ENCODE measurements around the gene AGGF1.
"Not testable (repeated sequence)": the region's sequence is repeated elsewhere in the genome, so short reads cannot be mapped to it uniquely, and the experiment has no call there.

AGGF1 gene

DNA sequence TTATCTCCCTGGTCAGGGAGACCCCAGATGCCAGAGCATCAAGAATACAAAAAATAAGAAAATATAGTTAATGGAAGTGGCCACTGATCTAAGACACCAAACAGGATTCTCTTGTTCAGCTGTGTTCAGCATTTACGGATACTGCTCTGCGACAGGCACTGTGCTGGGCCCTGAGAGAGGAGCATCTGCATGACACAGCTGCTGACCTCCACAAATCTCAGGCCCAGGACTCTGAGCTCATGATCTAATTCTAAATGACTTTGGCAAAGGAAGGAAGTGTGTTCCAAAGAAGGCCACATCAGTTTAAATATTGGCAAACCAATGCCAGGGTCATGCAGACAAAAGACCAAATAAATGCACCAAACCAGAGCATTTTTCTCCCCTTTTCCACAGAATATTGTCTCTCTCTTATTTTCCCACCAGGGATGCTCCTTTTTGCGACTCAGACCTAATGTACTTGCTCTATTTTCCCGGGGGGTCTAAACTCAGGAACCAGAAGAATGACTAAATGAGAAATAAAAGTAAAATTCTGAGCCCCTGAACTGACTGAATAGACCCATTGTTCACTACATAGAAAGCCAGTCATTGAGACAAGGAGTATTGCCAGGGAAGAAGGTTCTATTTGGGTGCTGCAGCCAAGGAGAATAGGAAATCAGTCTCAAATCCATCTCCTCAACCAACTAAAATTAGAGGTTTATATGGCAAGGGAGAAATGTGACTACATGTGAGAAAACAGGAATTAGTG is 1.4 kb upstream of the AGGF1 start:
- DNase-seq = no peak

DNA sequence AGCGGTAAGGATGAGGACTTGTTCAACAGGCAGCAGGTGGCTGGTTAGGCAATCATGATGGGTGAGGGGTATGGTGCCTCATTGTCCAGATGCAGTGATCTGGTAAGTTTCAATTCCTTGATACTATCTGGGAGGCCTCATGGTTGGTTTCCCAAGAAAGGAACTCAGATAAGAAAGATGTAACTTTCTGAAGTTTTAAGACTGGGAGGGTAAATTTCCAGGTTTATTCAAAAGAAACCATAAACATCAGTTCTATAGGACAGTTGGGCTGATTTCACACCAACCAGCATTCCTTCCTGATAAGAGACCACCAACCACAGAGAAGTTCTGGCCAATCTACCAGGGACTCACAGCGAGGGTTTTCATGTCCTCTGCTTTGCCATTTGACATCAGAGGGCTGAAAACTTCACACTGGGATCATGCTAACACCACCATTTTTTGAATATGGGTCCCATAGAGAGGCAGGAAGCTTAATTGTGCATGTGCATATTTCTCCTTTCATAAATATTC is 773 bp upstream of the AGGF1 start:
- no peak for DNase-seq

DNA sequence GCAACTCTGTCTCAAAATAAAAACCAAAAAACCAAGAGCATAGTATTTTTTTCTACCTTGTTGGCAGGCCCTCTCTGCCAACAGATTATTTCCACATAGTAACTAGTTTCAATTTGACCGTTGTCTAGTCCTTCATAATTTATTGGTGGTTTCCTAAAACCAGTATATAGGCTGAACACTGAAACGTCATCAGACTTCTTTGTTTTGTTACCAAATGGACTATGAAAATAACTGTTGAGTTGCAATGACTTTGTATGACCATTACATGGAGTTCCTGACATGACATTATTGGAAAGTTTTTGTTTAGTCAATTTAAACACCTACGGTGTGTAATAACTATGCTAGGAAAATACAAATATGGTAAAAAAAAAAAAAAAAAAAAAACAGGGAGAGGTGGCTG is 1.7 kb downstream of the AGGF1 start:
- no peak for DNase-seq

DNA sequence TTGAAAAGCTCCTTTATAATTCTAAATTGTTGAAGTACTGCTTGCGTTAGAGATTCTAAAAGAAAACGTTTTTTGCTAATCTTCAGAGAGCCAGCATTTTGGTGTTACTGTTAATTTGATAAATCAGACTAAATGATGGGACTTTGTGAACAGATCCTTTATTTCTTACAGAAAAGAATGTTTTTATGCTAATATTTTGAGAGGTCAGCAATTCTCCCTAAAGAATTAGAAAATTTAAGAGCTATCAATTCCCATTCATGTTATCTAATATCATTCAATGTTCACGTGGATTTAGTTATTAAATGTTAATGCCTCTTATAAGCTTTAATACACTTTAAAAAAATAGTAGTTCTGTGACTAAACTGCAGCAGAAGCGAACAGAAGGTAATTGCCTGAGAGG is 2.4 kb downstream of the AGGF1 start:
- DNase-seq = no peak

DNA sequence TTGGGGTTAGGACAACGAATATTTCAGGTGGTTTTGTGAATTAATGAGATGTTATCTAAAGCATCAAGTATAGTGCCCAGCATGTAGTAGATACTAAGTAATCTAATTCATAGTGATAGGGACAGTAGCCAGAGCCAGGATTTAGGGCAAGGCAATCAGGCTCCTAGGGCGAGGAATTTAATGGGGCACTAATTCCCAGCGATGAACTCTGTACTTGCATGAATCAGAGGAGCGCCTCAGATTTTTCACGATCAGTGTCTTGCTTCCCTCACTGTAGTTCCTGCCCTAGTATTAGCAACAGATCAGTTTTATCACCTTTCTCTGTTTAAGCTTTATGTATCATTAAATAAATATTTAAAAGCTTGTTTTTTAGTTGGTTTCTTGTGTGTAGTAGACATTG is 3.1 kb downstream of the AGGF1 start:
- no peak for DNase-seq

DNA sequence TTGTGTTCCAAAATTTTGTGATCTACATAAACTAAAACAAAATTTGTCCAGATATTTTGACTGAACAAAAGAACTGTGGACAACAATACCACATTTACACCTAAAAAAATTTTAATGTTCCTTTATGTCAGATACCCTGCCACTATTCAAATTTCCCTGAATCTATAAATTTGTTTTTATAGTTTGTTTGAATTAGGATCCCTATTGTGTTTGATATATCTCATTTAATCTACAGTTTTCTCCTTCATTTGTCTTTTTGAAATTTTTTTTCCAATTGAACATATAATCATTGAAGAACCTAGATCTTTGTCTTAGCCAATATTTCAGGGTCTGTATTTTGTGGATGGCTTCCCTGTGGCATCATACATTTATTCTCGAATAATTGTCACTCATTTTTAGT is 5.7 kb downstream of the AGGF1 start:
- DNase-seq = no peak

DNA sequence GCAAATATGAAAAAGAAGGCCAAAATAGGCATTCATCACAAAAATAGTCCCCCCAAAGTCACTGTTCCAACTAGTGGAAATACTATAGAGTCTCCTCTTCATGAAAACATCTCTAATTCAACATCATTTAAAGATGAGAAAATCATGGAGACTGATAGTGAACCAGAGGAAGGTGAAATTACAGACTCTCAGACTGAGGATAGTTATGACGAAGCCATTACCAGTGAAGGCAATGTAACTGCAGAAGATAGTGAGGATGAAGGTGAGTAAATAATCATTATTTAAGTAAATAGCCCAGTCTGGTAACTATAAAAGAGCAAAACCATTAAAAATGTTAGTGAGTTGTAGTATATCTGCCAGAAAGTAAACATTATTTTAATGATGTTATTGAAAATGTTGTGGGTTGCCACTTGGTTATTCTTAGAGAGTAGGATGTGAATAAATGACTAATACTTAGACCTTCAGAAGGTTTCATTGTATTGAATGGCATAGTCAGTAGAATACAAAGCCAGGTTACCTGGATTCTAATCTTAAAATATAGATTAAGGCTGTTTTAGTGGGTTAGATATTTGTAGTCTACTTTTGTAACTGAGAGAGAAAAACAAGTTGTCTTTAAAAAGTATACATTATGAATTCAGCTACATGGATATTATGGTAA is 16.3 kb downstream of the AGGF1 start:
- no peak for DNase-seq

DNA sequence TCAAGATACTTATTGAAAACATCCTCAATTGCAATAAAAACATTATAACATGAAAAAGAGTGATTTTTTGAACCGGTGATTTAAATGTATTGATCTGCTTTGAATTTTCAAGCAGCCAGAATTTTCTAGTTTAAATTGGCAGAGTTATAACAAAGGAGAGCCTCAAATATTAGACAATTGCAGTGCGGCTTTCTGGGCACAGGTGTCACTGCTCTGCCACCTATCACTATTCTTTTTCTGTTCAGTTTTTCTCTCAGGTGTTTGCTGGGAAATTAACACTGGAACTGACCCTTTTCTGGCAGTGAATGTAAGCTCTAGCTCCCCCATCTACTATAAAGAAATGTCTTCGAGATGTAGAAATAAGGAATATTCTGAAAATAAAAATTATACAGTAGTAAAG is 33.8 kb downstream of the AGGF1 start:
- DNase-seq = no peak

DNA sequence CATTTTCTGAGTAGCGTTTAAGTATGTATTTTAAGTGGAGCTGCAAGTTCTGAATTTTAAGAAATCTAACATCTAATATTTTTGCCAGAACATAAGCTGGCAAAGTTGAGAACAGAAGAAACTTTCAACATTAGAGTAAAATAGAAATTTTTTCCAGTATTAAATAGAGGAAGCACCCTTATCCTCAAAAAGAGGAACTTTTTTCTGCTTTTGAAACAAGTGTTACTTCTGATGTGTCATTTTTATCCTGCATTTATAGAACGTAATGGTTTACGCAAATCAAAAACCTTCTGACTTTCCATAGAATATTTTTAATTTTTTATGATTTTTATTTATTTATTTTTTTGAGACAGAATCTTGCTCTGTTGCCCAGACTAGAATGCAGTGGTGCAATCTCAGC is 35.1 kb downstream of the AGGF1 start:
- no peak for DNase-seq

DNA sequence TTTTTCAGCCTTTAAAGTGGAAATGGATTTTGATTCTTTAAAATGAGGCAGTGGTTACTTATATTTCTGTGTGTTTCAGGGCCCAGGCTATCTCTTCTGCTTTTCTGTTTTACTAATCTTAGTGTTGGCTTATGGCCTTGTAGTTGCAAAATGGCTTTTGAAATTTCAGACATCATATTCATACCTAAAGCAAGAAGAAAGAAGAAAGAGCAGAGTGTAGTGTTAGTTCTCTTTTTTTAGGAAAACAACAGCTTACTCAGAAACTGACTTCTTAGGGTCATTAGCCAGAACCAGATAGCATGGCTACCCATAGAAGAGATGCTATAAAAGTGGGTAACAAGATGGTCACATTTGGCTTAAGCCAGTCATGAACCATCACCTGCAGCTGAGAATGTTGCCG is 36.0 kb downstream of the AGGF1 start:
- no peak for DNase-seq

DNA sequence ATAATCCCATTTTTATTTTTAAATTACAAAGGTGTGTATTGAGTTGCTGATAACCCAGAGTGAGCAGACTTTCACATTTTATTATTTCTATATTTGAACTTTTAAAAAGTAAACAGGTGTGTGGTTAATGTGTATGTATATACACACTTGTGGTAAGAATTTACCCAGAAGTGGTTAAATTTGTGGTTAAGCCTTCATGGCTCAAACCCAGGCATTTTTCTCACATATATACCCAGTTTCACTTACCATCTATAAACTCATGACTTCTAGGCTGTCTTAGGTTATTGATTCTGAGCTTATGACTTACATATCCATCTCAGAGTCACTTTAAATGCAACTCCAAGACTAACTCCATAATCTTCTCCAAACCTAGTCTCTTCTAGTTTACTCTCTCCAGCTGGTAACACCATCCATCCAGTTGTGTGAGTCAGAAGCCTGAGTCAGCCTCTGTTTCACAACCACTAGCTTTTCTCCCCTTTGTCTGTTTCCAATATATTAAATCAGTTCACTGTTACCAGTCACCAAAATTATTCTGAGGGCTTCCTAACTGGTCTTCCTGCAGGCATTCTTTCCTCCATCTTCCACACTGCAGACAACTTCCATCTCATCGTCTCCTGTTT is 36.7 kb downstream of the AGGF1 start:
- DNase-seq = no peak

DNA sequence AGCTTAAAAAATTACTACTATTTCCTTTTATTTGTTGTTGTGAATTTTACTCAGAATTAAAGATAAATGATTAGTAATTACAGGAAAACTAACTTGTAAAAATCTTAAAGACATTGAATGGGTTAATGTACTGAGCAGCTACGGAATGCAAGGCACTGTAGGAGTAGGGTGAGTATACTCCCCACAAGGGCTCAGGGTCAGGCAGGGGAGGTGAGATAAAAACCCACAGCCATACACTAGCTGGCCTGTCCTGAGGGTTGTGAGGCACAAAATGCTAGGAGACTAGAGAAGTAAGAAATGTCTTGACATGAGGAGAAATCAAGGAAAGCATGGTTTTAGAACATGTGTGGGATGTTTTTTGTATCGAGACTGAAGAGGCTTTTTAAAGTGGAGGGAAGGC is 43.5 kb downstream of the AGGF1 start:
- DNase-seq = no peak

DNA sequence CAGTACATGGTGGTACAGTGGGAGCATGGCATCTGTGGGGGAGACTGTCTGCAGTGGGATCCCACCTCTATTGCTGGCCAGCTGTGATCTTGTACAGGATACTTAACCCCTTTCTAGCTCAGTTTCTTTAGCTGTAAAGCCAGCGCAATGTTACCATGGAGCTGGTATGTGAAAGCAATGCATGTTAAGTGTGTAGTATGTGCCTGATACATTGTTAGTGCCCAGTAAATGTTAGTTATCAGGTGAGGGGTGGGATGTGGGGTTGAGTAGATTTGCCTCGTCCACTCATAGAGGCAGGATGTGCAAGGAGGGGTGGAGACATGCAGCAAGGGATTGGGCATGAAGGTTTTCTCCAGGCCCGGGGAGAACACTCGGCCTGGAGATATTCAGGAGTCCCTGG is 44.5 kb downstream of the AGGF1 start:
- DNase-seq = no peak

DNA sequence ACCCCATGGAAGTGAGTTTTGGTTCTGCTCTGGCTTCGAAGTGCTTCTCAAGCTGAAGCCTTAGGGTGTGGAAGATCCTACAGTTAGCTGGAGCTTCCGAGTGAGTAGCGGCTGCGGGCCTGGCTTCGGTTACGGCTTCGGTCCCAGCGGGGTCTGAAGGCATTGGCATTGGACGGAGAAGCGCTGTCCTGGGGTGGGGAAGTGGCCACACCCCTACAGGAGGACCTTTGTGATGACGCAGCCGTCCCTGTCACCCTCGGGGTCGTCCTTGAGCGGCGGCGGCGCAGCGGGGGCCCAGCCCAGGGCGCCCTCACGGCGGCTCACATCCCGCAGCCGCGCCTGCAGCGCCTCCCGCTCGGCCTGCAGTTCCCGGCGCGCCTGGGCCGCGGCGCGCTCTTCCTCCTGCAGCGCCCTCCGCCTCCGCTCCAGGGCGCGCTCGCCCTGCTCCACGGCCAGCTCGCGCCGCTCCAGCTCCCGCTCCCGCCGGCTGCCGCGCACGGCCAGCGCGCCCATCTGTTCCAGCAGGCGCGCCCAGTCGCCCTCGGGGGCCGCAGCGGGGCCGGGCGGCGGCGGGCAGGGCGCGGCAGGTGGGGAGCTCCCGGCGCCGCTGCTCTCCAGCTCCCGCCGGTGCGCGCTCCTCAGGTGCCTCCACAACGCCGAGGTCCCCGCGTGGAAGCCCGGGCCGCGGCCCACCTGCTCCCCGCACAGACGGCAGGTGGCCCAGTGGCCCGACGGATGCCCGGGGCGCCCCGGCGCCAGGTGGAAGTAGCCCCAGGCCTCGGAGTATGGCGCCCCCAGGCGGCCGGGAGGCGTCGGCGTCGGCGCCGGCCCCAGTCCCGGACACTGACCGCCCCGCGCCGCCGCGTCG is 47.0 kb downstream of the AGGF1 start:
- peak; percentile 30 to 38 for DNase-seq

DNA sequence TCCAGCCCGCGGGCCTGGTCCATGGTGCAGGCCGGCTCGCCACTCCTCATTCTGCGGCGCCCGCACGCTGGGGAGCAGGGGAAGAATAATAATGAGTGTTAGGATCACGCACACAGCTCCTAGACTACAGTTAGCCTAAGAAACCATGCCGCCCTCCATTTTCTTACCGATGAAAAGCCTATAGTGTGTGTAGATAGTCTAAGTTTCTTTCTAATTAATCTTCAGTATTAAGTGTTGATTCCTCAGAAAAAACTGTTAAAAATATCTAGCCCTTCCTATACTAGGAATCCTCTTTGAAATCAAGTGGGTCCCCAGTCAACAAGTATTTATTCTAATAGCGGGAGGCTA is 47.6 kb downstream of the AGGF1 start:
- DNase-seq = no peak

DNA sequence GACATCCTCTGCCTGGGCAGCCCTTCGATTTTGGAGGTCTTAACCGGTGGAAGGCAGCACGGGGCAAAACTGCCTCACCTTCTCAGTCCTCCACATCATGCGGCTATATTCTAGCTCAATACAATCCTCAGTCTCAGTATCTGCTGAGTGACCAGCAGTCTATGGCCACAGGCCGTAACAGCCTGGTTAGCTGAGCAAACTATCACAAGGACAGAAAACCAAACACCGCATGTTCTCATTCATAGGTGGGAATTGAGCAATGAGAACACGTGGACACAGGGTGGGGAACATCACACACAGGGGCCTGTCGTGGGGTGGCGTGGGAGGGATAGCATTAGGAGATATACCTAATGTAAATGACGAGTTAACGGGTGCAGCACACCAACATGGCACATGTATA is 50.3 kb downstream of the AGGF1 start:
- DNase-seq = not testable (repeated sequence)

DNA sequence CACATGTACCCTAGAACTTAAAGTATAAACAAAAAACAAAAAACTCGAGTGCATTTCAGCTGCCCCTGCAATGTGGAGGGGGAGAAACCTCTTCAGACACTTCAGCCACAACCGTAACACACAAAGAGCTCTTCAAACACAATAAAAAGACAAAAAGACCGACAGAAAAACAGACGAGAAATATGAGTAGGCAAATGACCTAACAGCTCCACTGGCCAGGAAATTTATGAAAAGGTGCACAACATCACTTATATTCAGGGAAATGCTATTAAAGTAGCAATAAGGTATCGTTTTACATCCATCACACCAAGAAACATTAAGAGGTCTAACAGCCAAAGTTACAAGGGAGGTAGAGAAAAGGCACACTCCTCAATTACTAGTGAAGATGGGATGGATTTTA is 50.7 kb downstream of the AGGF1 start:
- no peak for DNase-seq

DNA sequence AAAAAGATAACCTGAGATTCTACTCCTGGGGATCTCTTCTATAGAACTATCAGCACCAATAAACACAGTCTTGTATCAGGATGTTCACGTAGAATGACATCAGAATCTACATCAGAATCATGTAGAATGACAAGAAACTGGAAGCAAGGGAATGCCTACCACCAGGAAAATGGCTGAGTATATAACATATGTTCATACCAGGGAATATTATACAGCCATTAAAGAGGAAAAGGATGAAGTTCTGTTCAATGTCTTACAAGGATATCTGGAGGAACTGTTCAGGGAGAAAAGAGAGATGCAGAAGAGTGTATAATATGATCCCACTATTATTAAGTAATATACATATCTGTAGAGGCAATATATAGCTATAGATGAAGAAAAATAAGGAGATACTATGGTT is 52.1 kb downstream of the AGGF1 start:
- no peak for DNase-seq

DNA sequence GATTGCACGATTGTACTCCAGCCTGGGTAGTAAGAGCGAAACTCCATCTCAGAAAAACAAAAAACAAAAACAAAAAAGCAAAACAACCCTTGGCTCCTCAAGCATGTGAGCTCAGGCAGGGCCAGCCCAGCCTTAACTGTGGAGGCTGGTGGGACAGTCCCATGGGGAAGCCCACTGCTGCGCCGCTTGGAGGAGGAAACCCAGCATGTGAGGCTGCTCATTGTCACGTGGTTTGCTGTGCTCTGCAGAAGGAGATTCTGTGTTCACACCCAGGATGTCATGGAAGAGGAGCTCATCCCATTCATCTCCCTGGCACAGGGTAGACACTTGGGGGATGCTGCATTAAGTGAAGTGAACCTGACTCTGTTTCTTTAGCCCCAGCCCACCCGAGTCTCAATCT is 52.9 kb downstream of the AGGF1 start:
- DNase-seq = no peak

DNA sequence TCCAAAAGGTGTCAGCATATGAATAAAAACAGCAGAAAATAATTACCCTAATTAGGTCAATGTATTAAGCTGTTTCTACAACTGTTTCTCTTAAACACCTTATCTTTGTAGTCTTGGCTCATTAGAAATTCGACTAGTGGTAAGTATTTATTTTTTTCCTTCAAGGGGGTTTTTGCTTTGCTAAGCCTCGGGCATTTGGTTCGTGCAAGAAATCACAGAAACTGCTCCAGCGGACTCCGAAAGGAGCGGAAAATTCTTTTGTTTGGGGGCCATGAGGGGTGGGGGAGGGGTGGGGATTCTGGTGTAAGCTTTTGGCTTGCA is 56.1 kb downstream of the AGGF1 start:
- no peak for DNase-seq

DNA sequence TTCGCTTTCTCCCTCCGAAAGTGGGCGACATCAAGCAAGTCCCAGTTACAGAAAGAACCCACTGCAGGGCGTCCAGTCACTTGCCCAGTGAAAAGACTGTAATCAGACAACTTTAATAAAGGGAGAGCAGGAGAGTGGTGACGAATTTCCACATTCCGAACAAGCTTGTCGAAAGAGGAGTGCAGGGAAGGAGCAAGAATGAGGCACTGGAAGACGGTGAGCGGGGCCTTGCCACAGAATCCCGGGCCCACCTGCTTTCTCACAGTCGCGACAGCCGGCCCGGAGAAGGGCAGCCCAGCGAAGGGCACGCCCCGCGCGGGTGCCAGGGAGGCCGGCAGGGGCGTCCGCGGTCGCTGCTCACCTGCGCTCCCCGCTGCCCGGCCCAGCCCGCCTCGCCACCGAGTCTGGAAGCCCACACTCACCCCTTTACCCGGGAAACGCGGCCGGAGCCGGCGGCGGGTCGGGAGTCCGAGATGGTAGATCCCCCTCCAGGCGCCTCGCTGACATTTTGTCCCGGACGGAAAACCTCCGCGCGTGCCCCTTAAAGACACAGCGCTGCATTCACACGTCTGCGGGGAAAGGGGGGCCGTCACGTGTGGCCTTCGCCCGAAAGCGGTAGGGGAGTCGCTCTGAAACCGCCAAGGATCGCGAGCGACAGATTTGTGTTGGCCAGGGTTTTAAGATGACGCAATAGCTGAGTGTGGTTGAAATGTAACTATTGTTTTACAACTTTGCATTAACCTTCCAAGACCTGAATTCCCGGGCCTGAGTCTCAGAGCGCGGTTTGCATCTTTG is 56.7 kb downstream of the AGGF1 start, which contains the start of gene ZBED3:
Gene ZBED3 (minus strand): TSS at position 597 of the 795 bp plus-strand sequence. CDS start 9,407 bp downstream, outside the sequence.
- peak; percentile 40 to 68 for DNase-seq

DNA sequence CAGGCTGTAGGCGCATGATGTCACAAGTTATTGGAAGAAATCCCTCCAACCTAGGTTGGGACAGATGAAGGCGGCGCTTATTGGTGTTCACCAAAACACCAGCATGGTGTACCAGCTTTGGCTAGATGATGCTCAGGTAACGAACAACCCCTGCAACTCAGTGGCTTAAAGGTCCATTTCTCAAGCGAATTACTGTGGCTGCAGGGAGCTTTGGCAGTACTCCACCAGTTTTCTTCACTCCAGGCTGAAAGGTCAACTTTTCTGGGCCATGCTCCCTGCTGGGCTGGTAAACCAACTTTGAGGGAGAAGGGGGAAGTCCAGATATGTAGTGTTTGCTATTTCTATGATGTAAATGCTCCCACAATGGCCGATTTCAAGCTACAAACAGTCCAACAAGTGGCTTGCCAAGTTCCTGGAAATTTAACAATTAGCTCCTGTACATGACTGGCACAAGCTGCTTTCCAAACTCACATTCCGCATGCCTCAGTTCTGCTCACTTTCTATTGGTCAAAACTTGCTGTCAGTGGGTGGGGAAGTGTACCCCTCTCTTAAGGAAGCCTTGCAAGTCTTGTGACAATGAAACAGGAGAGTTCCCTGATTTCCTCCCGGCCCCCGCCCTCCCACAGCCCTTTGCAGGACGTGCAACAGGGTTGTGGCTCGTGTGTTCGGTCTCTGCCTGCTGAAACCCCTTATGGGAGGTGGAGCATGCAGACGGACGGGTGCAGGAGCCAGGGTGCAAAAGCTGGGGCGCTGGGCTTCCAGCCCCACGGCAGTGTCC is 57.5 kb downstream of the AGGF1 start:
- no peak for DNase-seq

All from bone marrow (tissue), 2 donors.